Keratinocyte (primary cell): Measurements from ENCODE around the gene CKMT2. TPM values are rescaled to one million over a fixed set of nuclear protein-coding genes. Genes with fewer than 3 reads are reported as not detected.

Experiments used
- DNase-seq: peaks from one replicate; pipeline ENCODE4 v3.0.0-alpha.2; 2011; ENCODE audit warnings: low read depth, missing footprints, low spot score
- FAIRE-seq: peaks from 2 replicates; lab custom pipeline; 2011; peaks lifted over from hg19 to GRCh38; lab: Jason Lieb, UNC
- H2AFZ ChIP-seq: 2 replicates; pipeline ENCODE4 v1.6.0; 2012; ENCODE audit warnings: low read length, control low read depth, inconsistent platforms; ENCODE audit not compliant: control insufficient read depth
- H3K27ac ChIP-seq: 2 replicates; pipeline ENCODE4 v1.5.1; 2011; ENCODE audit warnings: low read length; ENCODE audit not compliant: control insufficient read depth, insufficient read depth
- H3K27me3 ChIP-seq: 3 replicates; pipeline ENCODE4 v1.6.0; 2011; ENCODE audit warnings: low read length; ENCODE audit not compliant: control insufficient read depth, insufficient read depth; ENCODE audit errors: extremely low read depth
- H3K36me3 ChIP-seq, 2 experiments: 2 replicates in 1 of 2; 3 replicates in 1 of 2; pipeline ENCODE4 v1.5.1; 2011; ENCODE audit warnings: low read length in 2 of 2, mild to moderate bottlenecking in 1 of 2; ENCODE audit not compliant: control insufficient read depth in 2 of 2, insufficient read depth in 2 of 2; ENCODE audit errors: extremely low read depth in 1 of 2
- H3K4me1 ChIP-seq: 3 replicates; pipeline ENCODE4 v1.5.1; 2011; ENCODE audit warnings: low read length; ENCODE audit not compliant: control insufficient read depth, insufficient read depth; ENCODE audit errors: extremely low read depth
- H3K4me2 ChIP-seq: 3 replicates; pipeline ENCODE4 v1.6.0; 2011; ENCODE audit warnings: low read depth, low read length; ENCODE audit not compliant: control insufficient read depth, insufficient read depth; ENCODE audit errors: extremely low read depth
- H3K4me3 ChIP-seq, 3 experiments: fragments of 200-600 bp in 1 of 3; sonication (generic) in 1 of 3; 2 replicates in 2 of 3; 3 replicates in 1 of 3; pipeline ENCODE4 v1.5.1; 2011 to 2016; ENCODE audit warnings: low read length in 3 of 3, mild to moderate bottlenecking in 3 of 3, control low read depth in 2 of 3, inconsistent platforms in 1 of 3, low read depth in 1 of 3, mixed read lengths in 1 of 3, mixed run types in 1 of 3, moderate library complexity in 1 of 3; ENCODE audit not compliant: control insufficient read depth in 2 of 3, insufficient read depth in 2 of 3; ENCODE audit errors: extremely low read depth in 1 of 3
- H3K79me2 ChIP-seq: 2 replicates; pipeline ENCODE4 v1.6.0; 2012; ENCODE audit warnings: low read length; ENCODE audit not compliant: control insufficient read depth, insufficient read depth
- H3K9ac ChIP-seq: 3 replicates; pipeline ENCODE4 v1.6.0; 2011; ENCODE audit warnings: low read length; ENCODE audit not compliant: control insufficient read depth, insufficient read depth; ENCODE audit errors: extremely low read depth
- H3K9me1 ChIP-seq: 3 replicates; pipeline ENCODE4 v1.6.0; 2011; ENCODE audit warnings: low read length; ENCODE audit not compliant: control insufficient read depth, insufficient read depth; ENCODE audit errors: extremely low read depth
- H3K9me3 ChIP-seq: 2 replicates; pipeline ENCODE4 v1.5.1; 2012; ENCODE audit warnings: low read depth, low read length; ENCODE audit not compliant: control insufficient read depth
- H4K20me1 ChIP-seq: 3 replicates; pipeline ENCODE4 v1.6.0; 2011; ENCODE audit warnings: low read length; ENCODE audit not compliant: control insufficient read depth, insufficient read depth; ENCODE audit errors: extremely low read depth
- CTCF ChIP-seq, 3 experiments: IDR thresholded peaks in 1 of 3; conservative IDR thresholded peaks in 1 of 3; optimal IDR thresholded peaks in 1 of 3; 2 replicates in 2 of 3; 3 replicates in 1 of 3; pipeline versions ENCODE3 to v1.5.1; 2011; ENCODE audit warnings: low read length in 3 of 3, mild to moderate bottlenecking in 3 of 3, moderate library complexity in 2 of 3, control low read depth in 1 of 3, inconsistent platforms in 1 of 3; ENCODE audit not compliant: insufficient read depth in 2 of 3; ENCODE audit errors: extremely low read depth in 1 of 3
- EZH2 ChIP-seq: IDR thresholded peaks from one replicate; pipeline ENCODE4 v1.6.1; 2012; ENCODE audit warnings: inconsistent platforms, mild to moderate bottlenecking, low read length, moderate library complexity
- dilution Hi-C: fragments of 300-500 bp; cut with MboI; formaldehyde crosslinking; loops from one replicate; pipeline ENCODE4 v1.7.0; 2020; ENCODE audit warnings: low sequenced_read_pairs; ENCODE audit not compliant: extremely low pct_ligation_motif_present
- polyA plus RNA-seq, 5 experiments: library from polyadenylated mRNA; depleted of rRNA in 3 of 5; stranded (reverse) in 3 of 5; stranded (forward) in 1 of 5; unstranded in 1 of 5; fragments of >200 nt; gene quantifications; 1 replicate in 1 of 5; 2 replicates in 3 of 5; 3 replicates in 1 of 5; pipeline versions ENCODE4 v1.2.1 to v1.2.3, GENCODE V29; 2011 to 2012; ENCODE audit warnings: missing spikeins in 2 of 5, low read depth in 1 of 5, low replicate concordance in 1 of 5

The CKMT2 gene
- polyA plus RNA-seq, 1 donor (not counting 4 experiments of a cell fraction or from before 2014, with no cell fraction given), result not detected

- H3K4me2 ChIP-seq, result no peak overlapping the region
- FAIRE-seq, result no peak
- no peak for DNase-seq
- H3K27ac ChIP-seq, result no peak overlapping the region
- H3K9ac ChIP-seq, result no peak overlapping the region
- H3K79me2 ChIP-seq, result no peaks in the 10 kb centered on the region
- H3K4me3 ChIP-seq, result no peak overlapping the region
- peaks cover 9% of the 10 kb centered on the region for H3K4me1 ChIP-seq
- H4K20me1 ChIP-seq, result no peaks in the 10 kb centered on the region
- no peaks in the 10 kb centered on the region for H3K9me3 ChIP-seq
- no peaks in the 10 kb centered on the region for H3K36me3 ChIP-seq
- dilution Hi-C loops, result no loop called here
- no peaks in the 10 kb centered on the region for H3K9me1 ChIP-seq
- H3K27me3 ChIP-seq, result no peaks in the 10 kb centered on the region
- no peak overlapping the region for H2AFZ ChIP-seq
- TF ChIP-seq EZH2 (no peak), CTCF (optimal IDR thresholded peaks at IDR 0.05 in 1 of 3, IDR thresholded peaks at IDR 0.05 in 1 of 3, conservative IDR thresholded peaks at IDR 0.05 in 1 of 3; ENCODE audit: extremely low read depth in 1 of 3, insufficient read depth in 2 of 3, low read length in 3 of 3) (no peak)
These were observed 20.8 kb upstream of the CKMT2 start for GRCh38 chr5:81212211-81212751.

- no peak overlapping the region for H3K4me3 ChIP-seq
- no peak overlapping the region for H2AFZ ChIP-seq
- H3K27me3 ChIP-seq, result no peaks in the 10 kb centered on the region
- DNase-seq, result no peak
- H3K9me1 ChIP-seq, result no peaks in the 10 kb centered on the region
- no peak overlapping the region for H3K4me2 ChIP-seq
- no peaks in the 10 kb centered on the region for H3K36me3 ChIP-seq
- H3K9ac ChIP-seq, result no peak overlapping the region
- no peak for TF ChIP-seq EZH2
- TF ChIP-seq CTCF (optimal IDR thresholded peaks at IDR 0.05 in 1 of 3, IDR thresholded peaks at IDR 0.05 in 1 of 3, conservative IDR thresholded peaks at IDR 0.05 in 1 of 3; ENCODE audit: extremely low read depth in 1 of 3, insufficient read depth in 2 of 3, low read length in 3 of 3), result no peak
- no peak for FAIRE-seq
- H3K27ac ChIP-seq, result no peak overlapping the region
- dilution Hi-C loops, result no loop called here
- H3K4me1 ChIP-seq, result peaks cover 9% of the 10 kb centered on the region
- no peaks in the 10 kb centered on the region for H3K9me3 ChIP-seq
- no peaks in the 10 kb centered on the region for H3K79me2 ChIP-seq
- no peaks in the 10 kb centered on the region for H4K20me1 ChIP-seq
These were observed 20.1 kb upstream of the CKMT2 start for GRCh38 chr5:81213070-81213469.
